Stomach (tissue), 9 donors: ENCODE data around the gene ACOT2. TPM values are rescaled to one million over a fixed set of nuclear protein-coding genes. Genes with fewer than 3 reads are reported as not detected.
"Not testable (repeated sequence)": the region's sequence is repeated elsewhere in the genome, so short reads cannot be mapped to it uniquely, and the experiment has no call there.

Experiments
- DNase-seq, 2 donors: peaks; one replicate each; pipeline versions ENCODE4 v3.0.0 to v3.0.0-alpha.2; 2013 to 2019
- H3K27ac ChIP-seq, 5 donors: fragments of 200-600 bp in 4 of 5; sonication (generic) in 4 of 5; one replicate each; pipeline ENCODE4 v1.5.1; 2013 to 2019; ENCODE audit warnings: mild to moderate bottlenecking in 1 of 5, moderate library complexity in 1 of 5
- H3K27me3 ChIP-seq, 3 donors: fragments of 200-600 bp; sonication (generic); one replicate each; pipeline ENCODE4 v1.5.1; 2017 to 2019; ENCODE audit warnings: mixed run types in 1 of 3
- H3K36me3 ChIP-seq, 4 donors: fragments of 200-600 bp; sonication (generic); 1 replicate in 3 of 4; 2 replicates in 1 of 4; pipeline ENCODE4 v1.5.1; 2016 to 2019
- H3K4me1 ChIP-seq, 4 donors: fragments of 200-600 bp; sonication (generic); one replicate each; pipeline ENCODE4 v1.5.1; 2016 to 2019
- H3K4me3 ChIP-seq, 4 donors: fragments of 200-600 bp; sonication (generic) in 3 of 4; one replicate each; pipeline ENCODE4 v1.5.1; 2016 to 2019; ENCODE audit warnings: mild to moderate bottlenecking in 1 of 4
- H3K9me3 ChIP-seq, 4 donors: fragments of 200-600 bp; sonication (generic); one replicate each; pipeline ENCODE4 v1.5.1; 2016 to 2019
- EP300 ChIP-seq: sonication (generic); formaldehyde crosslinking; IDR thresholded peaks from one replicate; pipeline ENCODE4 v1.6.1; 2017; ENCODE audit warnings: antibody characterized with exemption
- POLR2A ChIP-seq, 4 donors: fragments of 450-650 bp; IDR thresholded peaks; one replicate each; pipeline ENCODE4 v1.6.1; 2016; ENCODE audit warnings: antibody characterized with exemption in 4 of 4, control low read depth in 2 of 4, mild to moderate bottlenecking in 1 of 4, moderate library complexity in 1 of 4
- POLR2AphosphoS5 ChIP-seq, 3 donors: sonication (generic); formaldehyde crosslinking; IDR thresholded peaks; one replicate each; pipeline ENCODE4 v1.6.1; 2016; ENCODE audit warnings: antibody characterized with exemption in 3 of 3
- WGBS, 5 donors: extraction: QIAGEN DNeasy Blood & Tissue Kit in 3 of 5; methylation state at CpG; one replicate each; pipeline versions ENCODE4 v1.1.5 to v1.1.7; 2013 to 2018; 5-methylcytosine and 5-hydroxymethylcytosine counted together
- intact Hi-C: fragments of 100-400 bp; cut with DNase I; formaldehyde crosslinking; loops from one replicate; pipeline ENCODE4 v1.15.1; 2023; ENCODE audit warnings: low total_unique reads
- polyA plus RNA-seq, 3 donors: library from polyadenylated mRNA; stranded (reverse); fragments of 200-250 nt; gene quantifications; one replicate each; pipeline ENCODE4 v1.2.3, GENCODE V29; 2013
- total RNA-seq, 5 donors: library from RNA; depleted of rRNA; stranded (reverse); fragments of >200 nt; gene quantifications; one replicate each; pipeline versions ENCODE4 v1.1.0 to v1.2.3, GENCODE V29; 2014 to 2016
- TF ChIP-seq, protein P1 (sequence below), 7 experiments: fragments of 450-650 bp in 4 of 7; fragments of 200-600 bp in 3 of 7; sonication (generic) in 3 of 7; IDR thresholded peaks; one replicate each; pipeline ENCODE4 v1.5.1; 2016 to 2019; ENCODE audit warnings: antibody characterized with exemption in 7 of 7, control low read depth in 2 of 7, mild to moderate bottlenecking in 1 of 7
- donor health status: healthy with polysubstance abuse.
- donor health status: Bipolar disorder and iron deficiency.
- donor health status: healthy.

ACOT2 gene
- total and polyA plus RNA-seq, 8 donors = 7.5 to 247 (median 35.5) TPM

DNA sequence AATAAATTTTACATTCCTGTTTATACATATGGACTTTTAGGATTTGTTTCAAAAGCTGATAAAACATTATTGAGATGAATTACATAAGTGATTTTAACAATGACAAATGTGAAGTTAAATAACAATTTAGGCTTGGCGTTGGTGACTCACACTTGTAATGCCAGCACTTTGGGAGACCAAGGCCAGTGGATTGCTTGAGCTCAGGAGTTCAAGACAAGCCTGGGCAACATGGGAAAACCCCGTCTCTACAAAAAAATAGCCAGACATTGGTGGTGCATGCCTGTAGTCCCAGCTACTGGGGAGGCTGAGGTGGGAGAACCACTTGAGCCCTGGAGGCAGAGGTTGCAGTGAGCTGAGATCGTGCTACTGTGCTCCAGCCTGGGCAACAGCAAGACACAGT, 7.4 kb downstream of the ACOT2 start:
- DNase-seq = no peak
- no peak for TF ChIP-seq POLR2AphosphoS5 (IDR thresholded peaks at IDR 0.05)
- TF ChIP-seq POLR2A (IDR thresholded peaks at IDR 0.05) = no peak
- TF ChIP-seq, protein P1, sequence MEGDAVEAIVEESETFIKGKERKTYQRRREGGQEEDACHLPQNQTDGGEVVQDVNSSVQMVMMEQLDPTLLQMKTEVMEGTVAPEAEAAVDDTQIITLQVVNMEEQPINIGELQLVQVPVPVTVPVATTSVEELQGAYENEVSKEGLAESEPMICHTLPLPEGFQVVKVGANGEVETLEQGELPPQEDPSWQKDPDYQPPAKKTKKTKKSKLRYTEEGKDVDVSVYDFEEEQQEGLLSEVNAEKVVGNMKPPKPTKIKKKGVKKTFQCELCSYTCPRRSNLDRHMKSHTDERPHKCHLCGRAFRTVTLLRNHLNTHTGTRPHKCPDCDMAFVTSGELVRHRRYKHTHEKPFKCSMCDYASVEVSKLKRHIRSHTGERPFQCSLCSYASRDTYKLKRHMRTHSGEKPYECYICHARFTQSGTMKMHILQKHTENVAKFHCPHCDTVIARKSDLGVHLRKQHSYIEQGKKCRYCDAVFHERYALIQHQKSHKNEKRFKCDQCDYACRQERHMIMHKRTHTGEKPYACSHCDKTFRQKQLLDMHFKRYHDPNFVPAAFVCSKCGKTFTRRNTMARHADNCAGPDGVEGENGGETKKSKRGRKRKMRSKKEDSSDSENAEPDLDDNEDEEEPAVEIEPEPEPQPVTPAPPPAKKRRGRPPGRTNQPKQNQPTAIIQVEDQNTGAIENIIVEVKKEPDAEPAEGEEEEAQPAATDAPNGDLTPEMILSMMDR (IDR thresholded peaks at IDR 0.05) = no peak
- TF ChIP-seq EP300 = no peak
- 79 to 91% (median 89%) methylated on average over 3 of the region's 3 CpGs for WGBS, 5 donors
- Histone ChIP-seq H3K4me3 (no peak overlapping the region), H3K4me1 (peaks cover 0 to 5% (median 0%) of the 10 kb centered on the region in 4 donors), H3K9me3 (no peaks in the 10 kb centered on the region), H3K27ac (no peak overlapping the region), H3K36me3 (peaks cover 5 to 62% (median 31%) of the 10 kb centered on the region in 4 donors), H3K27me3 (no peaks in the 10 kb centered on the region)
- intact Hi-C loops = no loop called here

DNA sequence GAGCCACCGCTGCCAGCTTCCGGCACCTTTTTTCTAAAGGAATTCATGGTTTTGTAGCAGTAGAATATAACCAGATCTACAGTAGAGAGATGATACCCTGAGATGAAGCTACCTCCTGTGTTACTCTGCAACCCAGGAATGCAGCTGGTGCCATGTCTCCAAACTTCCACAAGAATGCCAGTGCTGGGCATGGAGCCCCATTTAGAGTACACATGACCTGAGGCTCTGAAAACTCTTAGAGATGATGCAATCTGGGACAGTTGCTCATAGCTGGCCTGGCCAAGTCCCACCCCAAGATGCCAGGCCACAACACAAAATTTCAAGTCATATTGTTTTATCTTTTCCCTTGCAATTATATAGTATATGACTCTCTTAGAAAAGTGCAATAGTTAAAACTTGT, 8.2 kb downstream of the ACOT2 start:
- WGBS, 5 donors = 88 to 100% (median 100%) methylated on average over 2 of the region's 2 CpGs; no CpG with 5 or more reads in 1 of the 5 donors
- intact Hi-C loops, DNase-seq, H3K9me3 ChIP-seq, H3K27ac ChIP-seq, H3K4me1 ChIP-seq, H3K4me3 ChIP-seq, H3K27me3 ChIP-seq: not testable (repeated sequence)
- peaks cover 5 to 63% (median 31%) of the 10 kb centered on the region in 4 donors for H3K36me3 ChIP-seq

DNA sequence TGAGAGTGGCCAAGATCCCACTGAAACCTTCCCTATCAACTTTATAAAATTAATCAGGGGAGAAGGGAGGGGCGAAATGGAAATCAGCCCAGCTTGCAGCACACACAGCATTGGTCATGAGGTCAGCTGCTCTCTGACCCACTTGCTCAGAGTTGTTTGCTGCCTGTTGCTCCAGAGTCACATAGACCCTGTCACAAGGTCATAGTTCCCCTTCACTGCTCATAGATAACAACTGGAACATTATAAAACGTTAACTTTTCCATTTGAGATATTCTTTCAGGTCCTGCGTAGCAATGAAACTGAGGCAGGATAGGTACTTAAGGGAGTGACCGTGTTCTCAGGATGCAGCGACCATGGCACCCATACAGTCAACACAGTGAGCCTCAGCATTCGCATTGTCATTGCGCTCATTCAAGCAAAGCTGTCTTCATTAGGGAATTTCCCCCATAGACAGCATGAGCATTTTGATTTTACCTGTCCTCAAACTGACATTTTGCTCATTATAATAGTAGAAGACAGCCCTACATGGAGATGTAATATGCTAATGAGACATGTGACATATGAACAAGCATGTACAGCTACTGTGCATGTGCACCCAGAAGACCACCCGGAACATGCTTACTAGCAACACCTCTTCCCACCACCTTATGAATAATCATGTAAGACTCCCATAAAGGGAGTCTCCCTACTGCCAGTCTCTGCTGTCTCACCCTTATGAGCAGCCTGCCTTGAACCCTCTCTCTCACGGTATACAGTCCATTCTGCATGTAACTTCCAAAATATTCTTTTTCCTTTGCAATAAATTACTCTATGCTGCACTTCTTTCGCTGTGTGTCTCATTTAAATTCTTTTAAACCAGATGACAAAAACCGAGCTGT, 13.3 kb downstream of the ACOT2 start:
- H3K27ac ChIP-seq, H3K27me3 ChIP-seq, DNase-seq, H3K4me3 ChIP-seq, intact Hi-C loops, H3K4me1 ChIP-seq, H3K9me3 ChIP-seq: not testable (repeated sequence)
- 78 to 89% (median 82%) methylated on average over 8 to 10 of the region's 11 CpGs for WGBS, 5 donors
- H3K36me3 ChIP-seq = peaks cover 0 to 44% (median 14%) of the 10 kb centered on the region in 4 donors

DNA sequence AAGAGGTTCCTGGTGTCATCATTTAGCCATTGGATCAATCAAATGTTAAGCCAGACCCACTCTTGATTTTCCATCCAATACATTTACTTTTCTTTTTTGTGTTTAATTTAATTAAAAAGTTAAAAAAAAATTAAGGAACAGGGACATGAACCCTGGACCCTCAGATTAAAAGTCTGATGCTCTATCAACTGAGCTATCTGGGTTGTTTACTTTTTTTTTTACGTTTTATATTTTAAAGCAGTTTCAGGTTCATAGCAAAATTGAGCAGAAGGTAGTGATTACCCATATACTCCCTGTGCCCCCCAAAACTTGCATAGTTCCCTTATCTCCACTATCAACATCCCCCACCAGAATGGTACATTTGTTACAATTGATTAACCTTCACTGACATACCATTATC, 19.7 kb downstream of the ACOT2 start:
- TF ChIP-seq EP300 = no peak
- TF ChIP-seq, protein P1 (IDR thresholded peaks at IDR 0.05) = no peak
- no peak for TF ChIP-seq POLR2A (IDR thresholded peaks at IDR 0.05)
- TF ChIP-seq POLR2AphosphoS5 (IDR thresholded peaks at IDR 0.05) = no peak
- no peaks in the 10 kb centered on the region for H3K9me3 ChIP-seq
- no peak overlapping the region for H3K27ac ChIP-seq
- intact Hi-C loops = no loop called here
- no peaks in the 10 kb centered on the region for H3K27me3 ChIP-seq
- no peak overlapping the region for H3K4me3 ChIP-seq
- 67 to 84% (median 77%) methylated on average over 1 of the region's 1 CpG for WGBS, 5 donors
- no peak for DNase-seq
- H3K36me3 ChIP-seq = no peaks in the 10 kb centered on the region
- peaks cover 0 to 13% (median 12%) of the 10 kb centered on the region in 4 donors for H3K4me1 ChIP-seq

DNA sequence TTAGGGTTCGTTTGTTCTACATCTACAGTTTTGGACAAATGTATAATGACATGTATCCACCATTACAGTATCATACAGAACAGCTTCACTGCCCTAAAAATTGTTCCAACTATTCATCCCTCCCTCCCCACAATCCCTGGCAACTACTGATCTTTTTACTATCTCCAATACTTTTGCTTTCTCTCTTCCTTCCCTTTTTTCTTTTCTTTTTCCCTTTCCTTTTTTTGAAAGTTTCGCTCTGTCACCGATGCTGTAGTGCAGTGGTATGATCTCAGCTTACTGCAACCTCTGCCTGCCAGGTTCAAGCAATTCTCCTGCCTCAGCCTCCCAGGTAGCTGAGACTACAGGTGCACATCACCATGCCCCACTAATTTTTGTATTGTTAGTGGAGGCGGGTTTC, 20.1 kb downstream of the ACOT2 start:
- no peaks in the 10 kb centered on the region for H3K36me3 ChIP-seq
- no peak for DNase-seq
- no peaks in the 10 kb centered on the region for H3K9me3 ChIP-seq
- TF ChIP-seq POLR2AphosphoS5 (IDR thresholded peaks at IDR 0.05) = no peak
- no peak for TF ChIP-seq EP300
- TF ChIP-seq POLR2A (IDR thresholded peaks at IDR 0.05) = no peak
- TF ChIP-seq, protein P1 (IDR thresholded peaks at IDR 0.05) = no peak
- WGBS, 5 donors = 81 to 88% (median 84%) methylated on average over 4 of the region's 4 CpGs
- peaks cover 0 to 13% (median 12%) of the 10 kb centered on the region in 4 donors for H3K4me1 ChIP-seq
- H3K4me3 ChIP-seq = no peak overlapping the region
- H3K27me3 ChIP-seq = no peaks in the 10 kb centered on the region
- H3K27ac ChIP-seq = no peak overlapping the region
- intact Hi-C loops = no loop called here

DNA sequence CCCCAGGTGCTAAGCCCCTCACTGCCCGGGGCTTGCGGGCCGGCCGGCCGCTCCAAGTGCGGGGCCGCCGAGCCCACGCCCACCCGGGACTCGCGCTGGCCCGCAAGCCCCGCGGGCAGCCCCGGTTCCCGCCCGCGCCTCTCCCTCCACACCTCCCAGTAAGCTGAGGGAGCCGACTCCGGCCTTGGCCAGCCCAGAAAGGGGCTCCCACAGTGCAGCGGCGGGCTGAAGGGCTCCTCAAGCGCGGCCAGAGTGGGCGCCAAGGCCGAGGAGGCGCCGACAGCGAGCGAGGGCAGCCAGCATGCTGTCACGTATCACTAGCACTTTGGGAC, 21.6 kb downstream of the ACOT2 start:
- H3K9me3 ChIP-seq, H3K36me3 ChIP-seq, H3K4me3 ChIP-seq, intact Hi-C loops, H3K27ac ChIP-seq, DNase-seq, H3K27me3 ChIP-seq: not testable (repeated sequence)
- 94 to 99% (median 98%) methylated on average over 7 to 32 of the region's 32 CpGs for WGBS, 5 donors
- peaks cover 0 to 13% (median 12%) of the 10 kb centered on the region in 4 donors for H3K4me1 ChIP-seq
